ENCODE results near the gene POLD2.
A peak's percentile ranks its signal among the peaks of the same experiment; 100 is the strongest.

The POLD2 gene

DNA sequence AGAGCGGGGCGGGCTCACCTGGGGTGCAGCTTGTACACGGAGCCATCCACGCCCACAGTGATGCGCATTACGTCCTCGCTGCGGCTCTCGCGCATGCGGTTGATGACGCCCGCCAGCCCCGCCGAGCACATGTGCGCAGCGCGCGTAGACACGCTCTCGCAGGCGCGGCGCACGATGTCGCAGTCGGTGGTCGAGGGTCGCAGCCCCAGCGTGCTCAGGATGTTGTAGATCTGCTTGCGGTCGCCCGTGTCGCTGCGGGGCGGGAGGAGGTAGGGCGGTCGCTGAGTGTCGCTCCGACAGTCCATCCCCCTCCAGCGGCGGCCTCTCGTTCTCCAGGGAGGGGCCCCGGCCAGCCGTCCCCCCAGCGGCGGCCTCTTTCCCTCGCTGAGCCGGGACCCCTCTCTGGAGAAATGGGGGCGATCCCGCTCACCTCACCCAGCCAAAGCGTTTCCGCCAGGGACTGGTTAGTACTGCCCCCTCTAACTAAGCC lies 22.2 kb upstream of the POLD2 start:
- Histone ChIP-seq H3K4me1 (ENCODE audit: control insufficient read depth, insufficient read depth, low read length) (peaks cover 7% of the 10 kb centered on the region), H3K27ac (ENCODE audit: low read length) (no peak overlapping the region), H3K9me3 (ENCODE audit: control insufficient read depth, insufficient read depth, low read length) (no peaks in the 10 kb centered on the region), H3K27me3 (ENCODE audit: control insufficient read depth, insufficient read depth, low read length) (peaks cover 8% of the 10 kb centered on the region; the same call in 1 of the 2 replicates), H3K4me3 (ENCODE audit: low read length) (peak overlapping the region; percentile 21; the same call in 1 of the 2 replicates), H3K36me3 (ENCODE audit: control insufficient read depth, insufficient read depth, low read length) (no peaks in the 10 kb centered on the region)
- no CpG with 5 or more reads among the region's 53 CpGs for WGBS (ENCODE audit: insufficient coverage, insufficient read length)
- DNase-seq (ENCODE audit: low read depth, low spot score), result no peak

DNA sequence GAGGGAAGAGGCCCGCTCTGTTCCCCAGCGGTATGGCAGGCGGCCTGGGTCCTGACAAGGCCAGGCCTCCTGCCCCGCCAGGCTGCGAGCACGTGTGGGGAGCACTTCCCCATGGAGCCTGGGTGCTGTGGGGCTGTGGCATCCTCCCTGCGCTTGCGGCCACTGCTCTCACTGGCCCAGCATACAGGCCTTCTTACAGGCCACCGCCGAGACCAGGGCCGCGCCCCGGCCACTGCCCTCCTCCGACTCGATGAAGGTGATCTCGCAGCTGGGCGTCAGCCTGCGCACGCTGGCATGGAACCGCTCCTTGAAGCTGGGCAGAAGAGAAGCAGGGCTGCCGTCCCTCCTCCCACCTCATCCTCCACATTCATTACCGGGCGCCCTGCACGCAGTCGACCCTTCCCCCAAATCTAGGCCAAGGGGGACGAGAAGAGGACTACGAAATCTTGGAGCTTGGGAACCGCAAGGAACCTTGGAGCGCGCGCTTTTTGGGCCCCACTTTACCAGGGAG lies 21.7 kb upstream of the POLD2 start:
- Histone ChIP-seq H3K9me3 (ENCODE audit: control insufficient read depth, insufficient read depth, low read length) (no peaks in the 10 kb centered on the region), H3K27me3 (ENCODE audit: control insufficient read depth, insufficient read depth, low read length) (peaks cover 8% of the 10 kb centered on the region; the same call in 1 of the 2 replicates), H3K4me3 (ENCODE audit: low read length) (peak overlapping the region; percentile 21; the same call in 1 of the 2 replicates), H3K36me3 (ENCODE audit: control insufficient read depth, insufficient read depth, low read length) (no peaks in the 10 kb centered on the region), H3K27ac (ENCODE audit: low read length) (no peak overlapping the region), H3K4me1 (ENCODE audit: control insufficient read depth, insufficient read depth, low read length) (peaks cover 7% of the 10 kb centered on the region)
- WGBS (ENCODE audit: insufficient coverage, insufficient read length), result no CpG with 5 or more reads among the region's 31 CpGs
- no peak for DNase-seq (ENCODE audit: low read depth, low spot score)

- DNase-seq (ENCODE audit: low read depth, low spot score), result no peak
- Histone ChIP-seq H3K9me3 (ENCODE audit: control insufficient read depth, insufficient read depth, low read length) (no peaks in the 10 kb centered on the region), H3K27me3 (ENCODE audit: control insufficient read depth, insufficient read depth, low read length) (peaks cover 8% of the 10 kb centered on the region; the same call in 1 of the 2 replicates), H3K4me1 (ENCODE audit: control insufficient read depth, insufficient read depth, low read length) (peaks cover 7% of the 10 kb centered on the region), H3K36me3 (ENCODE audit: control insufficient read depth, insufficient read depth, low read length) (no peaks in the 10 kb centered on the region), H3K27ac (ENCODE audit: low read length) (no peak overlapping the region), H3K4me3 (ENCODE audit: low read length) (no peak overlapping the region)
- WGBS (ENCODE audit: insufficient coverage, insufficient read length), result no CpG with 5 or more reads among the region's 6 CpGs
These were observed 21.1 kb upstream of the POLD2 start for GRCh38 chr7:44144426-44144967.

GRCh38 chr7:44143646-44144250 lies 20.4 kb upstream of the POLD2 start:
- WGBS (ENCODE audit: insufficient coverage, insufficient read length), result no CpG with 5 or more reads among the region's 6 CpGs
- DNase-seq (ENCODE audit: low read depth, low spot score), result no peak
- H3K4me1 ChIP-seq (ENCODE audit: control insufficient read depth, insufficient read depth, low read length), result peaks cover 7% of the 10 kb centered on the region

GRCh38 chr7:44142028-44142427 lies 18.7 kb upstream of the POLD2 start:
- no peaks in the 10 kb centered on the region for H3K36me3 ChIP-seq (ENCODE audit: control insufficient read depth, insufficient read depth, low read length)
- WGBS (ENCODE audit: insufficient coverage, insufficient read length), result no CpG with 5 or more reads among the region's 4 CpGs
- H3K9me3 ChIP-seq (ENCODE audit: control insufficient read depth, insufficient read depth, low read length), result no peaks in the 10 kb centered on the region
- no peak overlapping the region for H3K27ac ChIP-seq (ENCODE audit: low read length)
- H3K27me3 ChIP-seq (ENCODE audit: control insufficient read depth, insufficient read depth, low read length), result peaks cover 8% of the 10 kb centered on the region; the same call in 1 of the 2 replicates
- peaks cover 4% of the 10 kb centered on the region for H3K4me1 ChIP-seq (ENCODE audit: control insufficient read depth, insufficient read depth, low read length)
- DNase-seq (ENCODE audit: low read depth, low spot score), result no peak
- no peak overlapping the region for H3K4me3 ChIP-seq (ENCODE audit: low read length)

More at GRCh38 chr7:44143646-44144250, 20.4 kb upstream of the POLD2 start:
- Histone ChIP-seq H3K36me3 (ENCODE audit: control insufficient read depth, insufficient read depth, low read length) (no peaks in the 10 kb centered on the region), H3K27ac (ENCODE audit: low read length) (no peak overlapping the region), H3K9me3 (ENCODE audit: control insufficient read depth, insufficient read depth, low read length) (no peaks in the 10 kb centered on the region), H3K4me3 (ENCODE audit: low read length) (no peak overlapping the region), H3K27me3 (ENCODE audit: control insufficient read depth, insufficient read depth, low read length) (peaks cover 8% of the 10 kb centered on the region; the same call in 1 of the 2 replicates)

GRCh38 chr7:44141221-44141850 lies 18.0 kb upstream of the POLD2 start, which contains the start of gene MYL7:
Gene MYL7 (minus strand): TSS chr7:44141332. CDS start chr7:44141305, 27 bp downstream.
- no CpG with 5 or more reads among the region's 6 CpGs for WGBS (ENCODE audit: insufficient coverage, insufficient read length)
- H3K4me1 ChIP-seq (ENCODE audit: control insufficient read depth, insufficient read depth, low read length), result peaks cover 4% of the 10 kb centered on the region
- no peak within 1 kb of the TSS for H3K27ac ChIP-seq (ENCODE audit: low read length)
- H3K36me3 ChIP-seq (ENCODE audit: control insufficient read depth, insufficient read depth, low read length), result no peaks in the 10 kb centered on the region
- DNase-seq (ENCODE audit: low read depth, low spot score), result no peak
- H3K9me3 ChIP-seq (ENCODE audit: control insufficient read depth, insufficient read depth, low read length), result no peaks in the 10 kb centered on the region
- peaks cover 8% of the 10 kb centered on the region; the same call in 1 of the 2 replicates for H3K27me3 ChIP-seq (ENCODE audit: control insufficient read depth, insufficient read depth, low read length)
- H3K4me3 ChIP-seq (ENCODE audit: low read length), result no peak within 1 kb of the TSS

- WGBS (ENCODE audit: insufficient coverage, insufficient read length), result no CpG with 5 or more reads among the region's 10 CpGs
- no peak for DNase-seq (ENCODE audit: low read depth, low spot score)
- H3K4me3 ChIP-seq (ENCODE audit: low read length), result no peak overlapping the region
- H3K27me3 ChIP-seq (ENCODE audit: control insufficient read depth, insufficient read depth, low read length), result peaks cover 6% of the 10 kb centered on the region; the same call in 1 of the 2 replicates
- H3K36me3 ChIP-seq (ENCODE audit: control insufficient read depth, insufficient read depth, low read length), result no peaks in the 10 kb centered on the region
- no peaks in the 10 kb centered on the region for H3K9me3 ChIP-seq (ENCODE audit: control insufficient read depth, insufficient read depth, low read length)
- no peak overlapping the region for H3K27ac ChIP-seq (ENCODE audit: low read length)
- H3K4me1 ChIP-seq (ENCODE audit: control insufficient read depth, insufficient read depth, low read length), result peaks cover 3% of the 10 kb centered on the region
These were observed 17.0 kb upstream of the POLD2 start for GRCh38 chr7:44140341-44140740.

GRCh38 chr7:44139311-44140010 lies 16.1 kb upstream of the POLD2 start:
- Histone ChIP-seq H3K27ac (ENCODE audit: low read length) (no peak overlapping the region), H3K27me3 (ENCODE audit: control insufficient read depth, insufficient read depth, low read length) (peaks cover 1% of the 10 kb centered on the region; the same call in 1 of the 2 replicates), H3K9me3 (ENCODE audit: control insufficient read depth, insufficient read depth, low read length) (no peaks in the 10 kb centered on the region), H3K36me3 (ENCODE audit: control insufficient read depth, insufficient read depth, low read length) (no peaks in the 10 kb centered on the region), H3K4me1 (ENCODE audit: control insufficient read depth, insufficient read depth, low read length) (no peaks in the 10 kb centered on the region), H3K4me3 (ENCODE audit: low read length) (no peak overlapping the region)
- no CpG with 5 or more reads among the region's 14 CpGs for WGBS (ENCODE audit: insufficient coverage, insufficient read length)
- no peak for DNase-seq (ENCODE audit: low read depth, low spot score)

GRCh38 chr7:44138698-44139097 lies 15.3 kb upstream of the POLD2 start:
- DNase-seq (ENCODE audit: low read depth, low spot score), result no peak
- H3K27ac ChIP-seq (ENCODE audit: low read length), result no peak overlapping the region
- no peaks in the 10 kb centered on the region for H3K4me1 ChIP-seq (ENCODE audit: control insufficient read depth, insufficient read depth, low read length)
- no peaks in the 10 kb centered on the region; the same call in 1 of the 2 replicates for H3K27me3 ChIP-seq (ENCODE audit: control insufficient read depth, insufficient read depth, low read length)
- H3K36me3 ChIP-seq (ENCODE audit: control insufficient read depth, insufficient read depth, low read length), result no peaks in the 10 kb centered on the region
- H3K4me3 ChIP-seq (ENCODE audit: low read length), result no peak overlapping the region
- H3K9me3 ChIP-seq (ENCODE audit: control insufficient read depth, insufficient read depth, low read length), result no peaks in the 10 kb centered on the region
- no CpG with 5 or more reads among the region's 8 CpGs for WGBS (ENCODE audit: insufficient coverage, insufficient read length)

- no peak overlapping the region for H3K27ac ChIP-seq (ENCODE audit: low read length)
- no peak for DNase-seq (ENCODE audit: low read depth, low spot score)
- no peaks in the 10 kb centered on the region for H3K9me3 ChIP-seq (ENCODE audit: control insufficient read depth, insufficient read depth, low read length)
- no CpG with 5 or more reads among the region's 5 CpGs for WGBS (ENCODE audit: insufficient coverage, insufficient read length)
- peaks cover under 1% of the 10 kb centered on the region; the same call in 1 of the 2 replicates for H3K27me3 ChIP-seq (ENCODE audit: control insufficient read depth, insufficient read depth, low read length)
- H3K36me3 ChIP-seq (ENCODE audit: control insufficient read depth, insufficient read depth, low read length), result no peaks in the 10 kb centered on the region
- no peaks in the 10 kb centered on the region for H3K4me1 ChIP-seq (ENCODE audit: control insufficient read depth, insufficient read depth, low read length)
- H3K4me3 ChIP-seq (ENCODE audit: low read length), result no peak overlapping the region
These were observed 13.4 kb upstream of the POLD2 start for GRCh38 chr7:44136731-44137130.
